C4-2B (cell line): ENCODE results near the gene GARS1.
A peak's percentile ranks its signal among the peaks of the same experiment; 100 is the strongest.
"Not testable (repeated sequence)": the region's sequence is repeated elsewhere in the genome, so short reads cannot be mapped to it uniquely, and the experiment has no call there.

ENCODE experiments used
- H3K27ac ChIP-seq: fragments of 450-650 bp; 2 replicates; pipeline ENCODE4 v1.5.1; 2017
- ZFX ChIP-seq: fragments of 450-650 bp; IDR thresholded peaks from 2 replicates; pipeline ENCODE4 v1.6.1; 2017
- TF ChIP-seq, protein P1 (sequence below): fragments of 450-650 bp; conservative IDR thresholded peaks from 2 replicates; pipeline ENCODE4 v1.5.1; 2017; ENCODE audit warnings: mild to moderate bottlenecking

GARS1 gene

DNA sequence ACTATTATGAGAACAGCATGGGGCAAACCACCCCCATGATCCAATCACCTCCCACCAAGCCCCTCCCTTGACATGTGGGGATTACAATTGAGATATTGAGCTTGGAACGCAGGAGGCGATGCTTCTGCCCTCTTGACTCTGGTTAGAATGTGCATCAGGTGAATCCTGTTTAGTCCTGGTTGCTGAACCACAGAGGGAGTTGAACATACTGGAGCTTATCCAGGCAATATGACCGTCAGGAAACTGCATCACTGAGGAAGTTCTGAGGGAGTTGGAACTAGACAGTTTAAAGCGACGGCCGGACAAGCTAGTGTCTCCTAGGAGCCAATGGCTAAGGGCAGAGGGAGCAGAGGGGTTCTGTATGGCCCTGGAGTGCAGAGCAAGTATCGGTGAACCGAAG is 31.8 kb upstream of the GARS1 start:
- H3K27ac ChIP-seq = no peak overlapping the region
- TF ChIP-seq, protein P1, sequence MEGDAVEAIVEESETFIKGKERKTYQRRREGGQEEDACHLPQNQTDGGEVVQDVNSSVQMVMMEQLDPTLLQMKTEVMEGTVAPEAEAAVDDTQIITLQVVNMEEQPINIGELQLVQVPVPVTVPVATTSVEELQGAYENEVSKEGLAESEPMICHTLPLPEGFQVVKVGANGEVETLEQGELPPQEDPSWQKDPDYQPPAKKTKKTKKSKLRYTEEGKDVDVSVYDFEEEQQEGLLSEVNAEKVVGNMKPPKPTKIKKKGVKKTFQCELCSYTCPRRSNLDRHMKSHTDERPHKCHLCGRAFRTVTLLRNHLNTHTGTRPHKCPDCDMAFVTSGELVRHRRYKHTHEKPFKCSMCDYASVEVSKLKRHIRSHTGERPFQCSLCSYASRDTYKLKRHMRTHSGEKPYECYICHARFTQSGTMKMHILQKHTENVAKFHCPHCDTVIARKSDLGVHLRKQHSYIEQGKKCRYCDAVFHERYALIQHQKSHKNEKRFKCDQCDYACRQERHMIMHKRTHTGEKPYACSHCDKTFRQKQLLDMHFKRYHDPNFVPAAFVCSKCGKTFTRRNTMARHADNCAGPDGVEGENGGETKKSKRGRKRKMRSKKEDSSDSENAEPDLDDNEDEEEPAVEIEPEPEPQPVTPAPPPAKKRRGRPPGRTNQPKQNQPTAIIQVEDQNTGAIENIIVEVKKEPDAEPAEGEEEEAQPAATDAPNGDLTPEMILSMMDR = no peak
- TF ChIP-seq ZFX = no peak

DNA sequence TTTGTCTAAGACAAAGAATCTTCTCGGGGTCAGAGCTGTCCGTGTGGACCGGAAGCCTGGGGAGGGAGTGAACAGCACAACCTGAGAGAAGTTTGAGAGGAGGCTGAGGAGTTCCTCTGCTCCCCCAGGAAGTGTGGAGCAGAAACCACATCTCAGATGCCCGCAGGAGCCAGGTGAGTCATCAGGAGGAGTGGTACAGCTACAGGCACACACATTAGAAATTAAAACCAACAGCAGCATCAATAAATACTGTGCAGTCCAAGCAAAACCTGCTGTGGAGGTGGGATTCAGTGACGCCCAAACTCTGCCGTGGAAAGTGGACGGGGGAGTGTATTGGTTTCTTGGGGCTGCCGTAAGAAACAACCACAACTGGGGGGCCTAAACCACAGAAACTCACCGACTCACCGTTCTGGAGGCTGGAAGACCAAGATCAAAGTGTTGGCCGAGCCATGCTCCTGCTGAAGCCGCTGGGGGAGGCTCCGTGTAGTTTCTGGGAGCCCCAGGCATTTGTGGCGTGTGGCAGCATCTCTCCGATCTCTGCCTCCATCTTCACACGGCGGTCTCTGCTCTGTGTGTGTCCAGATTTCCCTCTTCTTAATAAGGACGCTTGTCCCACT is 31.2 kb upstream of the GARS1 start:
- no peak overlapping the region for H3K27ac ChIP-seq
- TF ChIP-seq, protein P1 = no peak
- no peak for TF ChIP-seq ZFX

DNA sequence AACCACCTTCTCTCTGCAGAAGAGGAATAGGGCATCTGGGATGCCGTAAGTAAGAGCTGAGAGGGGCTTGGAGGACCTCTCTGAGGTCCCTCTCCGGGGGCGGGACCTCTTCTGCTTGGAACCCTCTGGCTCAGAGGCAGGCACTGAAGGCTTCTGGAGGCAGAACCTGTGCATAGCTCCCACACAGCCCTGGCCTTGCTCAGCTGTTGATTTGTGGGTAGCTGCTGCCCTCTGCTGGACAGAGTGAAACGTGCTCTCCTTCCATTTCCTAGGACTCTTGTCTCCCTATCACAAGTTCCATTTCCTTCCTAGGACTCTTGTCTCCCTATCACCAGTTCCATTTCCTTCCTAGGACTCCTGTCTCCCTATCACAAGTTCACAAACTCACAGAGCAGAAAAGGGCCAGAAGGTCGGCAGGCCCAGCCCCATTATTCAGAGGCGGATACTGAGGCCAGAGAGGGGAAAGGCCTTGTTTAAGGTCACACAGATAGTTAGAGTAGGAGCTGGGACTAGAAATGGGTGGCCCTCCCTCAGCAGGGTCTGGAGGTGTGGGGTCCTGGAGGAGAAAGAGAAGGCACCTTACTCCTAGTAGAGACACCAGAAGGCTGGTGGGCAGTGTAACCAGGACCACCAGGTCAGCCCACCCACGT is 30.3 kb upstream of the GARS1 start:
- TF ChIP-seq, protein P1 = peak; percentile 82
- TF ChIP-seq ZFX = no peak
- H3K27ac ChIP-seq = no peak overlapping the region

DNA sequence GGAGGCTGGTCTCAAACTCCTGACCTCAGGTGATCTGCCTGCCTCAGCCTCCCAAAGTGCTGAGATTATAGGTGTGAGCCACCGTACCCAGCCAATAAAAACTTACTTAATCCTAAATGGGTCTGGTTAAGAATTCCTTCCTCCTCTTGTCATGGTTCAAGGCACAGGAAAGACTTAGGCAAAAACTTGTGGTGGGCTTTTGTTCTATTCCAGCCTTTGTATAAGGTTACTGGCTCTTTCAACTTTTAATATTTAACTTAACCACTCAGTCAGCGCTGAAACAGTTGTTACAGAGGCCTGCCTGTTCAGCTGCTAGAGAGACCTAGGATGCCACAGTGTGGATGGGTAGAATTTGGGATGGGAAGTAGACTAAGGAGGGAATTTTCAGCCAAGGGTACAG is 28.1 kb upstream of the GARS1 start:
- no peak for TF ChIP-seq ZFX
- TF ChIP-seq, protein P1 = no peak
- H3K27ac ChIP-seq = no peak overlapping the region

DNA sequence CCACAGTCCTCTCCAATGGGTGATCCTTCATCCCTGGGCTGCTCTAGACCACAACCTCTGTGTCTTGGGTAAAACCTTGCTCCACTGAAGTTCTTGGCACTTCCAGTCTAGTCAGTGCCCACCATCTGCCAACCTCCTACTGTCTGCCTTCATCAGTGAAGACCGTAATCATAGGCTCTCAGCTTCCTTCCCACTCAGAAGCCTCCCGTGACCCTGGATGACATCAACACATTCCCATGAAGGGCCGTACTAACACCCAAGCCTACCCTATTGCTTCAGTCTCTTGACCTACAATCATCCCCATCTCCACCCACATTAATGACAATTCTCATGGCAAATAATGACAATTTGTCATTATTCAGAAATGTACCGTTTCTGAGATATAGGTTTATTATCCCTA is 27.6 kb upstream of the GARS1 start:
- TF ChIP-seq, protein P1 = no peak
- no peak for TF ChIP-seq ZFX
- no peak overlapping the region for H3K27ac ChIP-seq

DNA sequence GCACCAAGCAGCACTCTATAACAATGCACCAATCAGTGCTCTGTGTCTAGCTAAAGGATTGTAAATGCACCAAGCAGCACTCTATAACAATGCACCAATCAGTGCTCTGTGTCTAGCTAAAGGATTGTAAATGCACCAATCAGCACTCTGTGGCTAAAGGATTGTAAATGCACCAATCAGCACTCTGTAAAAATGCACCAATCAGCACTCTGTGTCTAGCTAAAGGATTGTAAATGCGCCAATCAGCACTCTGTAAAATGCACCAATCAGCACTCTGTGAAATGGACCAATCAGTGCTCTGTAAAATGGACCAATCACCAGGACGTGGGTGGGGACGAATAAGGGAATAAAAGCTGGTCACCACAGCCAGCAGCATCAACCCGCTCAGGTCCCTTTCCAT is 24.4 kb upstream of the GARS1 start:
- H3K27ac ChIP-seq = not testable (repeated sequence)

DNA sequence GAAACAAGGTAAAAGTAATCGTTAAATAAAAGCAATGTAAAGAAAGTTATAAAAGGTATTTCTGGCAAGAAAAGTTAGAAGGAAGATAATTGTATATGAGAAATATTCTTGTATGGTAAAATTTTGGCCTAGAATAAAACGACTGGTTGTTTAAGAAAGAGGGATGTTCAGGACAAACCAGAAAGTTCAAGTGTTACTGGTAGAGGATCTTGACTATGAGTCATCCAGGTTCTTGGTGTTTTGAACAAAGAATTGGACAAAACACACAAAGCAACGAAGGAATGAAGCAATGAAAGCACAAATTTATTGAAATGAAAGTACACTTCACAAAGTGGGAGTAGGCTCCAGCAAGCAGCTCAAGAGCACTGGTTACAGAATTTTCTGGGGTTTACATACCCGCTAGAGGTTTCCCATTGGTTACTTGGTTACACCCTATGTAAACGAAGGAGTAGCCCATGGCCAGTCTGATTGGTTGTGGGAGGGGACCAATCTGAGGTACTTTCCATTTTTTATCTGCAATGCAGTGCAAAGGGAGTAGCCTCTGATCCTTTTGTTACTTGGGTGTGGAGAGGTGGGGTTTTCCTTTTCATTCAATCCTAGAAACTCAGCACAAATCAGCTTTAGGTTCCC is 22.4 kb upstream of the GARS1 start:
- TF ChIP-seq ZFX = no peak
- TF ChIP-seq, protein P1 = no peak

More for the DNA sequence above, 22.4 kb upstream of the GARS1 start:
- no peak overlapping the region for H3K27ac ChIP-seq
